NCI-H1092 (cell line): ENCODE measurements around the gene ANGPTL2.

Source experiments
- DNase-seq: peaks from one replicate; lab custom pipeline; 2025; lab: John Stamatoyannopoulos, UW

The ANGPTL2 gene

DNA sequence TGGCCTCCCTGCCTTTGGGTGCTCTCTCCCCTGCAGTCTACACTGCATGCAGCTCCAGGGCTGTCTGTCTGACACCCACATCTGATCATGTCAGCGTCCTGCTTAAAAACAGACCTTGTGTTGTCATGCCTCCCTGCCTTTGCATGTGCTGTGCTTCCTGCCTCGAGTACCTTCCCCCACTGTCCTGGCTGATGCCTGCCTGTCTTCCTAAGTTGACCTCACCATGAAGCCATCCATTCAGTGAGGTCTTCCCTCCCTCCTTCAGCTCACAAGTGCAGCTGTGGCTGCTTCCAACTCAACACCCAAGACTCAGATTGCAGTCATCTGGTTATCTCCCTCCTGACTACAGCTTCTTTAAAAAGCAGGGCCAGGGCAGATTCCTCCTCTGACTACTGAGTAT lies 5.5 kb downstream of the ANGPTL2 start:
- no peak for DNase-seq

DNA sequence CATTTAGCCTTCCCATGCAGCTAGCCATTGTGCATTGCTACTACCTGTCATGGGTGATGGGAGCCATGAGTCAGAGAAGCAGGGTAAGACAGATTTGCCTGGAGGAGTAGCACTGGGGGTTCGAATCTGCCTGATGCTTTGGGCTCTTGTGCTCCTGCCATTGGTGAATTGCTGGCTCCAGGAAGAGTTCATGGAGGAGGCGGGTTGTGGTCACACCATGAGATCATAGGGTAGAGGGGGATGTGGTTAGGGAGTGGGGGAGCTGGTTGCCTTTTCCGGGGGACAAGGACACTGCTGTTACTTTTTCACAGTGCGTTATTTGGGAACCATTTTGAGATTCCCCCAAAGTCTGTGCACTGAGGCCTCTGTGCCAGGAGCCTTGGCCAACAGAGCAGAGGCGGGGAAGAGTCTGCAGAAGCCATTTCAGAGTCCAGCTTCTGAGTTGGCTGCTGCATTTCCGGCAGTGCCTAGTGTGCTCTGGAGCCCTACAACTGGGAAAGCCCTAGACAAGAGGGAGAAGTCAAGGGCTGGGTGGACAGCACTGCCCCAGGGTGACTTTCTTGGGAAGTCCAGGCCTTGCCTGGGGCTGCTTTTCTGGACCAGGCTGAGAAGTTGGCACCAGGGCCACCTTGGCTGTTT lies 6.2 kb downstream of the ANGPTL2 start:
- no peak for DNase-seq

DNA sequence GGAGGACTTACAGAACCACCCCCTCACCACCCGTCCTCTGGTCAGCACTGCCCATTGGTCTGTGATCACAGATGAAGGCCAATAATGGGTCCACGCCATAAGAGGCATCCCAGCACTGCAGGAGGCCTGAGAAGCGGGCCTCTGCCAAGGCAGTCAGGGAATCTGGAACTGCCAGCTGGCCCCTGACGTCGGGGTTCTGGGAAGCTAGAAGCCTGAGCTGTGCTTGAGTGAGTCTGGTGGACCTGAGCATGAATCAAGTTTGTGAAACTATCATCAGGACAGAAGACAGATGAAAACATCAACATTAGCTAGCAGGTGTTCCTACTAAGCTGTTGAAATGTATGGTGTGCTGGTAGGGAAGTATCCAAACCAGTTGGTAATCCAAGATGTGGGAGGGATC lies 7.8 kb downstream of the ANGPTL2 start:
- DNase-seq, result no peak

DNA sequence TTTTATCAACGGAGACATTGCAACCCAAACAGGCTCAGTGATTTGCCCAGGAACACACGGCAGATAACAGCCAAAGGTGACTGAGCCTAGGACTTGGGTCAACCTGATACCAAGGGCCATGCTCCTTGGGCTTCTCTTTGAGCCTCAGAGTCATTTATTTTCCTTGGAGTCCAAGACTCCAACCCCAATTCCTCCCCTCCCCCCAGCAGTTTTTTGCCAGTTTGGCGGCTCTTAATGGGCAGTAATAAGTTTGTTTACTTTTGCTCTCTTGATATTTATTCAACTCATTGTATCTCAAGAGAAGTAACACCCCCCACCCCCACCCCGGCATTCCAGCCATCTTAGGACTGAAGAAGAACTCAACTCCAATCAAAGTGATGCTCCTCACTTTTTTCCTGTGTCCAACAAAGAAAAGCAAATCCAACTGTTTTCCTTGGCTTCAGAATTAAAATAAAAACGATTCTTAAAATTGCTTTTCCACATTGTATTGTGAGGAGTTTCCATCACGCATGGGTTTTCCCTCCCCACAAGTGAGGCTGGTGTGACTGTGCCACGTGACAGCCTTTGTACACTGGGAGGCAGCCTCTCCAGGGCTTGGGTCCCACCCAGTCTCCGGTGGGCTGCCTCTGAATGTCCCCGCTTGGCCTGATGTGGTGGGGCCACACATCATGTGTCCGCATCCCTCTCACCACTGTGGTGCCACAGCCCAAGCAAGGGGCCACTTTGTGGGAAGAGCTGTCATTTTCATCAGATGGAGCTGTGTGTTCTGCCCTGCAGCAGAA lies 9.1 kb downstream of the ANGPTL2 start:
- no peak for DNase-seq

DNA sequence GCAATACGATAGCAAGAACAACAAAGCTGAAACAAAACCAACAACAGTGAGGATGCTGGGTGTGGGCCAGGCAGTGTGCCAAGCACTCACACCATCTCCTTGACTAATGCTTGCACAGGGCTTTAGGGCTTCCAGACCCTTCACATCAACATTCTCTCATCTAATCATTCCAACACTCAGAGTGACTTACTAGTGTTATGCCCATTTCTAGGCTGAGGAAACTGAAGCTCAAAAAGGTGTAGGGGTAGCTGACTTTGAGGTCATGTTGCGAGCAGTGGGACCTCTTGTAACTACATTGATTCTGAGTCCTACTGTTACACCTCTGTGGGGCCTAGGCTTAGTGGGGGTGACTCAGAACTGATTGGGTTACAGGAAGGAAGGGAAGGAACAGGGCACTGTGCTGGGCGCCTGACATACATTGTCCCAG lies 9.7 kb downstream of the ANGPTL2 start:
- no peak for DNase-seq

DNA sequence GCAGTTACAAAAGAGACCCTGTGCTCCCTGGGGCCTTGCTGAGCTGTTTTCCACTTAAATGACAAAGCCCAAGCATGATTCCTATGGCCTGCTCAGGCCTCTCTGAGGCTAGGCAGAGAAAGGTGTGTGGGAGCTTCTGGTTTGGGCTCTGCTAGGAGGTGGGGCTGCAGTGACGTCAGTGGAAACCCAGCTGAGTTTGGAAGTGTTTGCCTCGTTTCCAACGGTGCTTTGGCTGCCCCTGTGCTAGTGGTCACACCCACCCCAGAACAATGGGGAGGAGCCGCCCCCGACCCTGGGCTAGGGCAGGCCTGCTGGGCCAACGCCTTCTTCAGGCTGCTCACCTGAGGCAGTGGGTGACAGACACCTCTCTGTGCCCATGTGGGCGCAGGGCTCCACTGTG lies 10.4 kb downstream of the ANGPTL2 start:
- no peak for DNase-seq

DNA sequence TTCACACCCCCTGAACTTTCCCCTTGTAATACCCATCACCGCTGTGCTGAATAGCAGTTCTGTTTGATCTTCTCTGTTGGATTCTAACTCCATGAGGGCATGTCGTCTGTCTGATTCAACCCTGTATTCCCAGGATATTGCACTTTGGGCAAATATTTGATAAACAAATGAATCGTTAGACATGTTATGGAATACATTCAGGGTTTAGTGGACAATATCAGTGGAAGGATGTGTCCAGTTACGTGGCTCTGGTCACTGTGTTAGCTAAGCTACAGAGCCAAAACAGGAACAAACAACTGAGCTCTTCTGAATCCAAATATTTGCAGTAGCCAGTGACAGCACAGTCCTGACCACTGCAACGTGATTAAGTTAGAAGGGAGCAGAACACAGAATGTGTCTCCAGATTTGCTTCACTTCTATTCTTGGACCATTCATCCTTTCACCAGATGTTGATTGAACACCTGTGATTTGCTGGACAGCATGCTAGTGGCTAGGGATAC lies 13.2 kb downstream of the ANGPTL2 start:
- no peak for DNase-seq

DNA sequence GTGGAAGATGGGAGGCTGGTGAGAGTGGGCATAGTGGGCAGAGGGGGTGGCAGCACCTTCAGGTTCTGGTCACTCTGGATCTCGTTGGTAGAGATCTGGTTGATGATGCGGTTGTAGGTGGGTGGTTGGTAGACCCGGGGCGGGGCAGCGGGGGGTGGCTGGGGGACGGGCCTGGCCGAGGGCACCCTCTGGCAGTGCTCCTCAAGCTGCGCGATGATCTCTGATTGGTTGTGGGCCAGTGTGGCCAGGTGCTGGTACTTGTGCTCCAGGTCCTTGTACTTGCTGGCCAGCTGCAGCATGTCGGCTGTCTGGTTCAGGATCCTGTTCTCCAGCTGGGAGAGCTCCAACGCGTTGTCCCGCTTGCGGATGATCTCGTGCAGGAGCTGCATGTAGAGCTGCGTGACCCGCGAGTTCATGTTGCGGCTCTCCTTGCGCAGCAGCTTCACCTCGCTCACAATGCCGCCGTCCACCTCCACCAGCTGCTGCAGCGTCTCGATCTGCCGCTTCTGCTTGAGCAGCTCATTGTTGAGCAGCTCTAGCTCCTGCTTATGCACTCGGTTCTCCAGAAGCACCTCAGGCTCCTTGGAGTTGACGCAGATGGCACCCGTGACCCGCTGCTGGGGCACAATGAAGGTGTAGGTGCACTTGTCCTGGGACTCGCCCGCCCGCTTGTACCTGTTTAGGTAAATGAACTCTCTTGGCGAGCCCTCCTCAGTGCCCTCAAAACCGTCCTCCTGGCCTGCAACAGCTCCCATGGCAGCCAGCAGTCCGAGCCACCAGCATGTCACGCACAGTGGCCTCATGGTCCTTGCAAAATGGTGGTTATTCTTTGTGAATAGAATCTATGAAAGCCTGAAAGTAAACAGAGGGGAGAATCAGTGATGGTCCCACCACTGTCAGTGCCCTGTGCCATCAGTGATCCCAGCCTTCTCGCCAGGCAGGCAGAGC lies 14.2 kb downstream of the ANGPTL2 start:
- DNase-seq, result no peak

DNA sequence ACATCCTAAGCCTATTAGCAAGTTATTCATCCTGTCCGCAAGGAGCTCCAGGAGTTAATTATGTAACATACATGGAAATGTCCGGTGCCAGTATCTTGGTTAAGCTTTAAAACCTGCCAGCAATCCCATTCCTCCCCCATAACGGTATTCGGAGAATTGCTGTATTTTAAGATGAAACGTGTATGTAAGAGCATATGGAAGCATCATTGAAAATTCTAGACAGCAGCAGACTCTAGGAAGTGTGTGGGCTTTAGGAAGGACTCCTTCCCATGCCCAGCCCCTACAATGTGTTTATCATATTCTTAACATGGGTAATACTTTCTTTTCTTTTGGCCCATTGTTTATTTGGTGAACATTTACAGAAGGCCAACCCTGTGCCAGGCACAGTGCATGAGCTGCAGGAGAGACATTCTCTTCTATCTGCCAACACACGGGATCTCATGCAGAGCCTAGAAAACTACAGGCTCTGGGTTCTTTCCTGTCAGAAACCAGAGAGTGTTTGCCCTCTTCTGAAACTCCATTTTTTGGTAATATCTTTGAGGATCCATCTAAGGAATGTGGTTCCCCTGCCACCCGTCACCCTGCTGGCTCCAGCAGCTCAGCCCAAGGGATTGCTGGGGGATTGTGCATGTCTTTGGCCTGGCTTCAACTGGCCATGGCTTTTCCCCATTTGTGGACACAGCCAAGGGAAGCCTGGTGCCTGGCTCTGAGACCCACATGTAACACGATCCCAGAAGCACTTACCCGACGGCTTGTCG lies 15.1 kb downstream of the ANGPTL2 start:
- DNase-seq, result no peak

DNA sequence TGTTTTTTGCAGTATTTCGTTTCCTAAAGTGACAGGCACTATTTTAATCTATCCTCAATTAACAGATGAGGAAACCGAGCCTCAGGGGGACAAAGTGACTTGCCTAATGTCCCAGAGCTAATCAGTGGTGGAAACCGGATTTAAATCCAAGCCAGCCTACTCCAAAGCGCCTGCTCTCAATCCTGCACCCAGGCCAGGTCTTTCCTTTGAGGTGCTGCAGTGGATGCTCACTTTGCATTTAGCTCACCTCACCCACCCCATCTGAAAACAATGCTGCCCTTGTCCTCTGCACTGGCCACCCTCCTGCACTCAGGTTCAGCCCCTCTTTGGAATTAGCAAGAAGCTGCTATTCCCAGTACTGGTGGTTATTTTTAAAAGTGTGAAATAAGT lies 16.0 kb downstream of the ANGPTL2 start:
- DNase-seq, result no peak

DNA sequence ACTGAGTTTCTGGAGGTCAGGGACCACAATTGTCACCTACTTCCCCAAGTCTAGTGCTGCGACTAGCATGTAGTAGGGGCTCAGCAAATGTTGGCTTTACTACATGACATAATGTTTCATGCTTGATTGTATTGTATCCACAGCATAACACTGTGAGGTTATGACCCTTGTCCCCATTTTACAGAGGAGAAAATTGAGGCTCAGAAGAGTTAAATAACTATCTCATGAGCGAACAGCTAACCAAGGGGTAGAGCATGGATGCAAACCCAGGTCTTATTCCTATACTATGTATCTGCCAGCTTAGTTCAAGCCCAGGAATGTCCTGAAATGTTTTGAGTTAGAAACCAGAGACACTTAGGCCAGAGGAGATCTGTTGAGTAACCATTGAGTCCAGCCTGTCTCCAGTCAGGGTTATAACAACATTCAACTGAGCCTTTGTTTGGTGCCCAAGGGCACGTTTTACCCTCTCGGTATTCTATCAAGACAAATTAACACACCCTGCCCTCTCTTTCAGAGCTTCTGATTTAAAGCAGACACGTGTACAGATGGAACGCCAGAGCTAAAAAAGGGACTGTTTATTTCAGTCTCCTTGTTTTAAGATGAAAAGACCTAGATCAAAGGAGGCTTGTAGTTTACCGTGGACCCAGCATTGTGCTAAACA lies 16.5 kb downstream of the ANGPTL2 start:
- DNase-seq, result no peak

DNA sequence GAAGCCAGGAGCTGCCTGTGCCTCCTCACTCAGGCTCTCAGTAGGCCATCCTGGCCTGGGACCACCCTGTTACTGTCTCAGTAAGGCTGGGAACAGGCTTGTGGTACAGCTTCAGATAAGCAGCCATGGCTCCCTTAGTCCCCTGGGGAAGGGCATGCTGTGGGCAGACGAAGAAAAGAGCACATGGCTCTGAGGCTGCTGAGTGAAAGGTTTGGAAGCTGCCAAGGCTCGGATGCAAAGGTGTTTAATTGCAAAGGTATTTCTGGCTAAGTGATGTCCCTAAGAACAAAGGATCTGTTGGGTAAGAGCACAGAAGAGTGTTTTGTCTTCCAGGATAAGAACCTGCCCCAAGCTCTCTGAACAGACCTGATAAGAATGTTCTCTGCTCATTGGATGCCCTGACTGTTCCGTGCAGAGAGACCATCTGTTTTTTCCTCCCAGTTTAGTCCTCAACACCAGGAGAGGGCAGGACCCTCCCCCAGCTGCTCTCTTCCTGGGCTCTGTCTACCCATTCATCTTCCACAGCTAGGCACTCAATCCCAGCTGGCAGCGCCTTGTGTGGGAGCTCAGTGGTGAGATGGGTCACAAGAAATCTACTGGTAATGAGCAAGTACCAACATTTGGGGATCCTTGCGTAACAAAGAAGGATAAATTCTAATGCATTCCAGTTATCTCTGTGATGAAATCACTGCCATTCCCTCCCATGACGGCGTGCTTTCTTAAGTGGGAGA lies 17.7 kb downstream of the ANGPTL2 start:
- DNase-seq, result no peak

DNA sequence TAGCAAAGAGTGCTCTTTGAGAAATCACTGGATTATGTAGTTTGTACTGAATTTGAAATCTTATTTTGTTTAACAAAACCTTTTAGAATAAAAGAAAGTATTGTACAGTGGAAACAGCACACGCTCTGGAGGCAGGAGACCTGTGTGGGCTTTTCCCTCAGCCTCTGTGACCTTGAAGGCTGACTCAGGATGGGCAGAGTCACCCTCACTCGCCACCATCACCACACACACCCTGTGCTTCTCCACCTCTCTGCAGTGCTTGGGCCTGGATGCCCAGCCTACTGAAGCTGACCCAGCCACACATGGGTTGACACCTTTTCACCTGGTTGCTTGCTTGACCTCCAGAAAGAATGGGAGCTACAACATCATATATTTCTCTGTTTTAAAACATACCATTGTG lies 19.6 kb downstream of the ANGPTL2 start:
- no peak for DNase-seq

DNA sequence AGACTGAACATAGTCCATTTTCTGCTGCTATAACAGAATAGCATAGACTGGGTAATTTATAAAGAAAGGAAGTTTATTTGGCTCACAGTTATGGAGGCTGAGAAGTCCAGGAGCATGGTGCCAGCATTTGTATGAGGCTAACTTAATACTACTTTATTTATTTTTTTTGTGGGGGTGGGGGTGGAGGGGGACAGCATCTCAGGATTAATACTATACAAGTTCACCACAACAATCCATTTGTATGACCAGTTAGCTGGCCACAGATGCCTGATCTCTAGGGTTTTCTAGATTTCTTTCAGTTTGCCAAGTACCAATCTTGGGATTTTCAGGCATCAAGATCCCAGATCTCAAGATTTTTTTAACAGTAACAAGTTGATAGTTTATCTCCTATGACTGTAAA lies 20.3 kb downstream of the ANGPTL2 start:
- no peak for DNase-seq

DNA sequence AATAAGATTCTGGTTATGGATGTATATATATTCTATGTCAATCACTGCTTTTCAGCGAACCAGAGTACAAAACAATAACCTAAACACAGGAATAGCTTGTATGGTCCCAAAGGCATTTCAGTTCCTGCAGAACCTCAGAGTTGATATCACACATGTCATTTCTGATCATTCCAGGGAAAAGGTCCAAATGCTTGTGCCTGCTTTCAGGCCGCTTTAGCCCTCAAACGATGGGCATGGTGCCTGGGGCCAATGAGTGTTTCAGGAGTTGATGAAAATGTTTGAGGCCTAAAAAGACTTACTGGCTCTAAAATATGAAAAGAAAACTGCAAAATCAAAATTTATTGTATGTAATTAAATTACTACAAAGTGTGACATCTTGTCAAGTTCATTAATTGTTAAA lies 22.8 kb downstream of the ANGPTL2 start:
- no peak for DNase-seq

DNA sequence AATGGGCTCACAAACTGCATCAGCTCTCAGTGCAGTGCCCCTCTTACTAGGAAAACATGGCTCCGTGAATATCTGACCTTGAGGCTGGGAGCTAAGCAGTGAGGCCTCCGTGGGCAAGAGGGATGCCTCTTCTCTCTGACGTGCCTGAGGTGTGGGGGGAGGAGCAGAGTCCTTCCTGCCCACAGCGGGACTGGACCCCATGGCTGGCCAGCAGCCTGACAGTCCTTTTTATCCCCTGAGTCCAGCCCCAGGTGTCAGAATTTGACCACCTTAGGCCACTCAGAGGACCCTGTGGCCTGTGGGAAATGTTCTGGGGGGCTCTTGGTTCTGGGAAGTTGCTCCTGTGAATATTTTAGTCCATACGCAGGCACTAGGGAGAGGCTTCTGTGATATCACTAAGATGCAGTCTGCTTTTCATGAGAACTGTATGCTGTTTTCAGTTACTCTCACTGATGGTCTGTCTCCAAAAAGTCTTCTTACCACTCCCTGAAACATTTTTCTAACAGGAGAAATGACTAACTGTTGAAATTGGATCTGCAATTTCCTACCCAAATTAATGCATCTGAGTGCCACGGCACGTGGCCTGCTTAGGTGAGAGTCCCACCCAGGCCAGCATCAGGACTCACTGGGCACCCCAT lies 23.4 kb downstream of the ANGPTL2 start:
- no peak for DNase-seq

DNA sequence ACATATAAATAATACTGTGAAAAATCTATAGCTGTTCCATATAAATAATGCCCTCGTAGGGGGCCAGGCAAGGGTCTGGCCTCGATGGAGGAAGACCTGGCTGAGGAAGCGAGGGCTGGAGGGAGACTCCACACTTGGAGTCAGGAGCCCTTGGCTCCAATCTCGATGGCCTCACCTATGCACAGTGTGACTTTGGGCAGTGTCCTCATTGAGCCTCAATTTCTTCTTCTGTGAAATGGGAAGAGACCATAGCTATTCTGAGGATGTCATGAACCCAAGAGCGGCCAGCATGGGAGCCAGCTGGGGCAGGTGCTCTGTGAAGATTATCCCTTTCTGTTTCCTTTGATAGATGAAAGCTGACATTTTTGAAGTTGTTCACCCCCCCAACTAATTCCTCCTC lies 24.8 kb downstream of the ANGPTL2 start:
- DNase-seq, result no peak

DNA sequence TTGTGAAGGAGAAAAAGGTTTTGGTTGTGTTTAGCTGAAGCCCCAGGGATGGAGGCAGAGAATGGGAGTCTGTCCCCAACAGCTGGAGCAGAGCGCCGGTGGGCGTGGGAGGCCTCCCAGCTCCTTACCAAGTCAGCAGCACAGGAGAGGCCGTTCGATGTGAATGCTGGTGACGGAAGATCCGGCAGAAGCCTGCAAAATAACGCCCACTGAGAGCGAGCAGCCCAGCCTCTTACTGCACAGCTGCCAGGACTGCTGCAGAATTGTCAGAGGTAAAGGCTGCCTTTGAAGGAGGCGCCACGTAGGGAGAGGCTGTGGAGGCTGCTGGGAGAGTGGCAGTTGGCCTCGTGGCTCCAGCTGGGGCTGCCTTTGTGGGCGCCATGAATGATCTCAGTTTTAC lies 26.2 kb downstream of the ANGPTL2 start:
- no peak for DNase-seq

DNA sequence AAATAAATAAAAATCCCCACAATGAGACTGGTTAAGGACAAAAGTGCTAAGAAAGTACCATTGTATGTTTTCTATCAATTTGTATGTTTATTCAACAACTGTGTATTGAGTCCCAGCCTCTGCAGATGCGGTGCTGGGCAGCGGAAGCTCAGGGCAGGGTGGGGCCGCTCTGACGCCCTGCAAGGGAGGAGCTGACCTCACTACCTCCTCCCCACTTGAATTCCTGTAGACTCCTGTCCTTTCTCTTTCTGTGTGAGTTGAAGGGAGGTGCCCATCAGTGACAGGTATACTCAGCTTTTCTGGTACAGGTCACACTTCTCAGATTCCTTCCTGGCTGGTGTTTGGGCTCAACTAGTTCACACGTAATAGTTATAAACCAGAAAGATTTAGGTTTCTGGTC lies 27.0 kb downstream of the ANGPTL2 start:
- DNase-seq, result no peak
